Measurements from ENCODE around the gene NUP205. TPM values are rescaled to one million over a fixed set of nuclear protein-coding genes. Genes with fewer than 3 reads are reported as not detected.

Gene NUP205
- total RNA-seq (2022; extraction: Qiagen RNA extraction) = 47.3 to 51.3 TPM (median 48.5 TPM) in 5 replicates

GRCh38 chr7:135557455-135558336 is at the start of gene NUP205:
TSS of gene NUP205 (plus strand) at chr7:135557917. CDS start at chr7:135557945, 28 bp downstream.

GRCh38 chr7:135509839-135510591 is 47.7 kb upstream of the NUP205 start, which contains the start of gene CNOT4:
TSS of gene CNOT4 (minus strand) at chr7:135510102. CDS start at chr7:135438331, 71,771 bp downstream.

GRCh38 chr7:135662373-135663114 is 104.8 kb downstream of the NUP205 start, which contains the start of gene STMP1:
TSS of gene STMP1 (plus strand) at chr7:135662514.

Other genes with a start within 250 kb of the NUP205 start
- 10.5 to 11.8 TPM (median 10.7 TPM) in 5 replicates for gene CNOT4, start 47.8 kb upstream of the NUP205 start, total RNA-seq (2022; extraction: Qiagen RNA extraction)
- gene STMP1, start 104.6 kb downstream of the NUP205 start, total RNA-seq (2022; extraction: Qiagen RNA extraction) = 29.9 to 34.8 TPM (median 30.6 TPM) in 5 replicates
- gene SLC13A4, start 170.3 kb downstream of the NUP205 start, total RNA-seq (2022; extraction: Qiagen RNA extraction) = not detected in 5 replicates
- 0.07 to 0.08 TPM in 2 of 5 replicates, not detected in the others for gene FAM180A, start 190.9 kb downstream of the NUP205 start, total RNA-seq (2022; extraction: Qiagen RNA extraction)